Fibroblast of pulmonary artery (primary cell): ENCODE data around the gene PIKFYVE.

Experiments
- DNase-seq: peaks from one replicate; pipeline ENCODE4 v3.0.0-alpha.2; 2010; ENCODE audit warnings: low read depth
- H3K4me3 ChIP-seq: replicated peaks from 2 replicates; pipeline ENCODE4 v1.5.1; 2011; ENCODE audit warnings: low read depth, mild to moderate bottlenecking, control low read depth, low read length, moderate library complexity
- CTCF ChIP-seq: IDR thresholded peaks from 2 replicates; pipeline ENCODE4 v1.5.1; 2011; ENCODE audit warnings: mild to moderate bottlenecking, control low read depth, low read length, inconsistent platforms; ENCODE audit errors: missing control alignments

The PIKFYVE gene

GRCh38 chr2:208268156-208268952, 2.3 kb downstream of the PIKFYVE start:
- TF ChIP-seq CTCF: no peak
- H3K4me3 ChIP-seq: peak overlapping the region; percentile 65
- DNase-seq: no peak

- no peak overlapping the region for H3K4me3 ChIP-seq
- no peak for DNase-seq
- TF ChIP-seq CTCF: no peak
Measured at GRCh38 chr2:208269091-208269490, 3.0 kb downstream of the PIKFYVE start.

- no peak for TF ChIP-seq CTCF
- no peak overlapping the region for H3K4me3 ChIP-seq
- no peak for DNase-seq
Measured at GRCh38 chr2:208274748-208275147, 8.7 kb downstream of the PIKFYVE start.

- no peak for TF ChIP-seq CTCF
- DNase-seq: no peak
- no peak overlapping the region for H3K4me3 ChIP-seq
Measured at GRCh38 chr2:208278549-208278948, 12.5 kb downstream of the PIKFYVE start.

GRCh38 chr2:208279236-208279635, 13.2 kb downstream of the PIKFYVE start:
- DNase-seq: no peak
- TF ChIP-seq CTCF: no peak

GRCh38 chr2:208280234-208280633, 14.2 kb downstream of the PIKFYVE start:
- DNase-seq: no peak
- TF ChIP-seq CTCF: no peak
- H3K4me3 ChIP-seq: no peak overlapping the region

More at GRCh38 chr2:208279236-208279635, 13.2 kb downstream of the PIKFYVE start:
- H3K4me3 ChIP-seq: no peak overlapping the region

GRCh38 chr2:208280933-208281332, 14.9 kb downstream of the PIKFYVE start:
- H3K4me3 ChIP-seq: no peak overlapping the region
- peak; percentile 43 for DNase-seq
- no peak for TF ChIP-seq CTCF
